Ovary (tissue), 3 donors: ENCODE measurements around the gene CELF2.

Experiments used
- CTCF ChIP-seq, 3 donors: fragments of 450-650 bp in 2 of 3; fragments of 200-600 bp in 1 of 3; IDR thresholded peaks; one replicate each; pipeline versions ENCODE4 v1.5.1 to v1.8.0; 2016 to 2022; ENCODE audit warnings: antibody characterized with exemption in 3 of 3, mild to moderate bottlenecking in 1 of 3
- EP300 ChIP-seq: sonication (generic); formaldehyde crosslinking; IDR thresholded peaks from one replicate; pipeline ENCODE4 v1.6.1; 2017; ENCODE audit warnings: antibody characterized with exemption
- POLR2A ChIP-seq: fragments of 450-650 bp; IDR thresholded peaks from one replicate; pipeline ENCODE4 v1.6.1; 2017; ENCODE audit warnings: antibody characterized with exemption, mild to moderate bottlenecking, moderate library complexity
- donor health status: DM: no; HTN: no; CAD: no.

GRCh38 chr10:11230498-11231167, 213.0 kb downstream of the CELF2 start:
- TF ChIP-seq CTCF (IDR thresholded peaks at IDR 0.05) (no peak), POLR2A (no peak), EP300 (no peak)
